Right renal pelvis (tissue), 4 donors: ENCODE measurements around the gene ASTN2. TPM values are rescaled to one million over a fixed set of nuclear protein-coding genes. Genes with fewer than 3 reads are reported as not detected.

Source experiments
- DNase-seq, 4 donors: peaks; one replicate each; pipeline ENCODE4 v3.0.0-alpha.2; 2013; ENCODE audit warnings: low read depth in 4 of 4, low spot score in 3 of 4, missing footprints in 1 of 4
- polyA plus RNA-seq, 4 donors: library from polyadenylated mRNA; unstranded; fragments of 120-200 nt; gene quantifications; one replicate each; pipeline ENCODE4 v1.2.1, GENCODE V29; 2013; ENCODE audit not compliant: insufficient read length in 4 of 4

The ASTN2 gene
- polyA plus RNA-seq, 4 donors, result 15.1 to 17.7 (median 16.1) TPM

- DNase-seq, result no peak
These were observed 935.8 kb downstream of the ASTN2 start for GRCh38 chr9:116479056-116479544.

DNA sequence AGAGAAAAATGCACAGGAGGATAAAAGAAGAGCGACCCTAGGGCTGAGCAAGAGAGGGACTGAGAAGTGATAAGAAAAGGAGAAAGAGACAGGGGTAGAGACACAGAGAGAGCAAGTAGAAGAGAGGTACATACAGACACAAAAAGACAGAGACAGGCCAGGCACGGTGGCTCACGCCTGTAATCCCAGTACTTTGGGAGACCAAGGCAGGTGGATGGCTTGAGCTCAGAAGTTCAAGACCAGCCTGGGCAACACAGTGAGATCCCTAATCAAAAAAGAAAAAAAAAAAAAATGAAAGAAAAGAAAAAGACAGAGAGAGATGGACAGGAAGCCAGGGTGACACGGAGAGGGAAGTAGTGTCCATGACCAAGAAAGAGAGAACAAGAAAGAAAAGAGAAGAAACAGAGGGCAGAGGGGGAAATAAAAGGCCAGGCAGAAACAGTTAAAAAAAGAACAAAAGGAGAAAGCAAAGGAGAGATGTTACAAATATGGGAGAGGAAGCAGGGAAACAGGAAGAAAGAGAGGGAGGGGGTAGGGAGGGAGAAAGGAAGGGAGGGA lies 937.2 kb downstream of the ASTN2 start:
- DNase-seq, result no peak

GRCh38 chr9:116476935-116477381 lies 937.9 kb downstream of the ASTN2 start:
- DNase-seq, result peak in 3 of 4 donors; percentile 49 to 62 (median 53)

- no peak for DNase-seq
These were observed 938.9 kb downstream of the ASTN2 start for GRCh38 chr9:116476002-116476401.

DNA sequence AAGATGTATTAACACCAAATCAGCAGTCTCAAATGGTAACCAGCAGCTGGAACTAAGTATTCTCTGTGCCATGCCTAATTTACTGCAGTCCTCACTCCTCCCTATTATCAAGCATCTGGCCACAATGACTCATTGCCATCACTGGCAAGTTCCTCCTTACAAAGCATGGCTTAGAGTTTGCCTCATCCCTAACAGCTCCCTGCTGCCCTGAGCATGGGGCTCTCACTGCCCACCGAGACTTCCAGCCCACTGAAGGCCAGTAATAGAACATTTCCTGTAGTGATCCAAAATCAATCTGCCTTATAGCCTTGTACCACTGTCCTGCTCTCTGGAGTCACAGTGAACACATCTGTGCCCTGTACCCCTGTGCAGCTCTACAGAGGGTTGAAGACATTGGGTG lies 939.7 kb downstream of the ASTN2 start:
- no peak for DNase-seq

- DNase-seq, result no peak
These were observed 942.8 kb downstream of the ASTN2 start for GRCh38 chr9:116471944-116472506.

DNA sequence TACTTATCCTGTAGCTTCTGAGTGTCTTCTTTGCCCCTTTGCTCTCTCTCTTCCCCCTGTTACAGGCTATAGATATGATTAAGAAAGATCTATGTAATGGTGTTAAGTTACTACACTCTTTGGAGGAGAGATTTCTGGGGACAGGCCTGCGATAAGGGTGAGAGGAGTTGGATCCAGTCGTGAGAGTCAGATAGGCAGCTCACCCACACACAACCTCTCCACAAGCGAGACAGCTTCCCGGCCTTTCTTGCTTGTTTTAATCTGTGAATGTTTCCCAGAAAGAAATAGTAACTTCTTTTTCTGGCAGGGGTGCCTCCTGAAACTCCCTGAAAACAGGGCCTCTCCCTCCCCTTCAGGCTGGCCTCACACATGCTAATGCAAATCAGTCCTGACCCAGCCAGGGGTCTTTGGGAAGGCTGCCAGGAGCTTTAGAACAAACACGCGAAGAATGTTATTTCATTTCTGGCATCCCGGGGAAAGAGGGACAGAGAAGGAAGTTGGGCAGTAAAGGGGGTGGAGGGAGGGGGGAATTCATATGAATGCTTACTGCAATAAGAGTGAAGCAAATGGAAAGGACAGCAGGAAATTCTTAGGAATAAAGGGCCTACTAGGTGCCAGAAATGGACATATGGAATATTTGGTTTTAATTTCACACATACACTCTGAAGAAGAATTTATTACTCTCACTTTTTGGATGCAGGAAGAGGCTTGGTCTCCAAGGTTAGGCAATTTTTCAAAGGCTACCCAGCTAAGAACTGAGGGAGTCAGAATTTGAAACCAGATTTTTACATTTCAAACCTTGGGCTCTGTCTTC lies 943.6 kb downstream of the ASTN2 start:
- peak; percentile 77 to 91 (median 83) for DNase-seq

- no peak for DNase-seq
These were observed 945.9 kb downstream of the ASTN2 start for GRCh38 chr9:116468793-116469527.

DNA sequence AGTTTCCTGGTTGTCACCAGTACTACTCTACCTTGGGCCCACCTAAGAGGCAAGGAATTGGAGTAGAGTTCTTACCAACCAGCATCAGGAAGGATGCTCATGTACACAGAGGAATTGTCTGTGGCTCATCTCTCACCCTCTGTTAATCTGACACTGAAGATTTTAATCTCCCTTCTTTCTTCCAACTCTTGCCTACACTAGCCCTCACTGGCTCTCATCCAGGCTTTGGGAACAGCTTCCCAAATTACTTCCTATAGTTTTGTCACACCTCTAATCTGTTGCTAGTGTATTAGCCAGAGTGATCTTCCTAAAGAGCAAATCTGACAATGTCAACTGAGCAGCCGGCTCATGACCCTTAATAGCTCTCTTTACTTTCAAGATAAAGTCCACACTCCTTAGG lies 946.5 kb downstream of the ASTN2 start:
- DNase-seq, result no peak

GRCh38 chr9:116467740-116468351 lies 947.0 kb downstream of the ASTN2 start:
- no peak for DNase-seq

DNA sequence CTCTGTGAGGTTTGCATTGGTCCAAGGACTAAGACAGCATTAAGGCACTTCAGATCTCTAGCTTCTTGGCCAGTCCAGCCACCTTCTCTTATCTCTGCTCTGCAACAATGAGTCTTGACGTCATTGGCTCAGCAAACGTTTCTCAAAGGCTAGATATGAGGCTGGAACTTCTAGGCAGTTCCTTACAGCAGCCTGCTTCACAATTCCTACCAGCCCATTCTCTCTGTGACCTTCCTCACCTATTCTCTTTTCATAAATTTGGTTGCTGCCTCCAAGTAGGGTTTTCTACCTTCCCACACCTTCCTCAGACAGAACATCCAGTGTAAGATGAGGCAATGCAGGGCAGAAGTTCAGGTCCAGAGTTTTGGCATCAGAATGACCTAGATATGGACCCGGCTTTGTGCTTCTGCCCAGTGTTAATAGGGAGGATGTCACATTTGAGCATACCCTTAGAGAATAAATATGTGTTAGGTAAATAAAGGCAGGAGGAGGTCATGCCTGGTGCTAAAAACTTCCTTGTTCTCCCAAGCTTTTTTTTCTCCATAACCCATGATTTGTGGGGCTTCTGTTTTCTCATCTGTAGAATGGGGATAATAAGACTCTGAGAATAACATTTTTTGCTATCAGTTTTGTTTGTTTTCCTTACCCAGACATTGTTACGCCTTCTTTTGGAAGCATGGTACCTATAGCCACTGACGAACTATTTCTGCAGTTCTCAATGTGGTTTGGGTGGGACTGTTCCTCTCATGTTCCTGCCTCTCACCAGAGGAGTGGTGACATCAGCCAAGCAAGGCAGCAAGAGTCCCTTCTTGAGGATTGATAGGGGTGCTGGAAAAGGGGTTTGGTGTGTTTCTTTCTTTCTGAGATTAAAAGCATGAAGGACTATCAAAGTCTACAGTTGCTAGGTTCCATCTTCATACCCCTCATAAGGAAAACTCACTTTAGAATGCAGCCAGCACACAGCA lies 948.3 kb downstream of the ASTN2 start:
- DNase-seq, result no peak

GRCh38 chr9:116465576-116466270 lies 949.1 kb downstream of the ASTN2 start:
- DNase-seq, result no peak

- no peak for DNase-seq
These were observed 949.8 kb downstream of the ASTN2 start for GRCh38 chr9:116464987-116465571.

DNA sequence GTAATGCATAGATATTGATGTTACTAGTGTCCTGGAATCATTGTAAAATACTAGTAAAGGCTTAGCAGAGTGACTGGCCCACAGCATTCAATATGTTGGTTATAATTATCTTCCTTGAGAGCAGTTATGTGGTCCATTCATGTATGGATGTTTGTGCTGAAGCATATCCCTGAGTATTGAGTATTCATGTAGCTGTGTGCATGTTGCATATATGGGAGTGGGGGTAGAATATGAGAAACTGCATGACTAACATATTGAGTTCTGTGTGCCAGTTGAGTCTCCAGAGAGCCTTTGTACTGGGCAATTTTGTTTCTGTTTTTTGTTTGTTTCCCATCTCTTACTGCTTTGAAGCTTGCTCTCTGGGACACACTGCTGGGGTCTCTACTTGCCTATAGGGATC lies 950.4 kb downstream of the ASTN2 start:
- DNase-seq, result no peak

- DNase-seq, result no peak
These were observed 953.2 kb downstream of the ASTN2 start for GRCh38 chr9:116461632-116462031.

- DNase-seq, result no peak
These were observed 954.8 kb downstream of the ASTN2 start for GRCh38 chr9:116460026-116460425.

DNA sequence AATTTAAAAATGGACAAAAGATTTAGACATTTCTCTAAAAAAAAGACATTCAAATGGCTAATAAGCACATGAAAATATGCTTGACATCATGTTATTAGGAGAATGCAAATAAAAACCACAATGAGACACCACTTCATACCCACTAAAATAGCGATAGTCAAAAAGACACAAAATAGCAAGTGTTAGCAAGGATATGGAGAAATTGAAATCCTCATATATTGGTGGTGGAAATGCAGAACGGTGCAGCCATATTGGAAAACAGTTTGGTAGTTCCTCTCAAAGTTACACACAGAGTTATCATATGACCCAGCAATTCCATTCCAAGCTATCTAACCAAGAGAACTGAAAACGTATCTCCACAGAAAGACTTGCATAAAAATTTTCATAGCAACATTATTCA lies 955.3 kb downstream of the ASTN2 start:
- no peak for DNase-seq

DNA sequence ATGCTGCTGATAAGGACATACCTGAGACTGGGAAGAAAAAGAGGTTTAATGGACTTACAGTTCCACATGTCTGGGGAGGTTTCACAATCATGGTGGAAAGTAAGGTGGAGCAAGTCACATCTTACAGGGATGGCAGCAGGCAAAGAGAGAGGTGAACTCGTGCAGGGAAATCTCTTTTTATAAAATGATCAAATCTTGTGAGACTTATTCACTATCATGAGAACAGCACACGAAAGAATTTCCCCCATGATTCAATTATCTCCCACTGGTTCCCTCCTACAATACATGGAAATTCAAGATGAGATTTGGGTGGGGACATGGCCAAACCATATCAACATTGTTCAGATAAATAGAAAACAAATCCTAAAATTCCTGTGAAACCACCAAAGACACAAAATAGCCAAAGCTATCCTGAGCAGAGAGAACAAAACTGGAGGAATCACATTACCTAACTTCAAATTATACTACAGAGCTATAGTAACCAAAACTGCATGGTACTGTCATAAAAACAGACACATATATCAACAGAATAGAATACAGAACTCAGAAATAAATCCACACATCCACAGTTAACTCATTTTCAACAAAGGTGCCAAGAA lies 958.3 kb downstream of the ASTN2 start:
- no peak for DNase-seq
